NB4 (cell line): ENCODE data around the gene CNPY3.

ENCODE experiments used
- POLR2A ChIP-seq: IDR thresholded peaks from 2 replicates; pipeline ENCODE4 v1.6.1; 2011; ENCODE audit warnings: mild to moderate bottlenecking; ENCODE audit not compliant: insufficient read length; ENCODE audit errors: extremely low read depth
- TF ChIP-seq, protein P1 (sequence below): IDR thresholded peaks from one replicate; pipeline ENCODE4 v1.5.1; 2012; ENCODE audit warnings: low read depth, low read length

DNA sequence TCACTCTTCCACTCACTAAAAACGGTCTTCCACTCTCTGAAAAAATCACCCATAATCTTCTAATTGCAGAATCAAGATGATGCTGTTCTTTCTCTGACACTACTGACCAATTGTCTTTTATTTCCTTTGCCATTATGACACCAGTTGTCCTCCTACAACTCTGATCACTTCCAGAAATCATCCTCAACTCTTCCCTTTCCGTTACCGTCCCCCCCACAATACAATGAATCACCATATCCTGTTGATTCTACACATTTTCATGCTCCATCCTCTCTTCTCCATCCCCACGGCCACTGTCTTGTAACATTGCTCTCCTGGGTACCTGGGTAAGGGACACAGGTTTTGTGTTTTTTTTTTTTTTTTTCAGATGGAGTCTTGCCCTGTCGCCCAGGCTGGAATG is 52.6 kb downstream of the CNPY3 start:
- TF ChIP-seq, protein P1, sequence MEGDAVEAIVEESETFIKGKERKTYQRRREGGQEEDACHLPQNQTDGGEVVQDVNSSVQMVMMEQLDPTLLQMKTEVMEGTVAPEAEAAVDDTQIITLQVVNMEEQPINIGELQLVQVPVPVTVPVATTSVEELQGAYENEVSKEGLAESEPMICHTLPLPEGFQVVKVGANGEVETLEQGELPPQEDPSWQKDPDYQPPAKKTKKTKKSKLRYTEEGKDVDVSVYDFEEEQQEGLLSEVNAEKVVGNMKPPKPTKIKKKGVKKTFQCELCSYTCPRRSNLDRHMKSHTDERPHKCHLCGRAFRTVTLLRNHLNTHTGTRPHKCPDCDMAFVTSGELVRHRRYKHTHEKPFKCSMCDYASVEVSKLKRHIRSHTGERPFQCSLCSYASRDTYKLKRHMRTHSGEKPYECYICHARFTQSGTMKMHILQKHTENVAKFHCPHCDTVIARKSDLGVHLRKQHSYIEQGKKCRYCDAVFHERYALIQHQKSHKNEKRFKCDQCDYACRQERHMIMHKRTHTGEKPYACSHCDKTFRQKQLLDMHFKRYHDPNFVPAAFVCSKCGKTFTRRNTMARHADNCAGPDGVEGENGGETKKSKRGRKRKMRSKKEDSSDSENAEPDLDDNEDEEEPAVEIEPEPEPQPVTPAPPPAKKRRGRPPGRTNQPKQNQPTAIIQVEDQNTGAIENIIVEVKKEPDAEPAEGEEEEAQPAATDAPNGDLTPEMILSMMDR = no peak
- TF ChIP-seq POLR2A = no peak
